ENCODE measurements around the gene ANTKMT. TPM values are rescaled to one million over a fixed set of nuclear protein-coding genes. Genes with fewer than 3 reads are reported as not detected.

ANTKMT gene
- total RNA-seq, 6 donors from 2014 or later = 38.7 to 69.7 (median 55.7) TPM

DNA sequence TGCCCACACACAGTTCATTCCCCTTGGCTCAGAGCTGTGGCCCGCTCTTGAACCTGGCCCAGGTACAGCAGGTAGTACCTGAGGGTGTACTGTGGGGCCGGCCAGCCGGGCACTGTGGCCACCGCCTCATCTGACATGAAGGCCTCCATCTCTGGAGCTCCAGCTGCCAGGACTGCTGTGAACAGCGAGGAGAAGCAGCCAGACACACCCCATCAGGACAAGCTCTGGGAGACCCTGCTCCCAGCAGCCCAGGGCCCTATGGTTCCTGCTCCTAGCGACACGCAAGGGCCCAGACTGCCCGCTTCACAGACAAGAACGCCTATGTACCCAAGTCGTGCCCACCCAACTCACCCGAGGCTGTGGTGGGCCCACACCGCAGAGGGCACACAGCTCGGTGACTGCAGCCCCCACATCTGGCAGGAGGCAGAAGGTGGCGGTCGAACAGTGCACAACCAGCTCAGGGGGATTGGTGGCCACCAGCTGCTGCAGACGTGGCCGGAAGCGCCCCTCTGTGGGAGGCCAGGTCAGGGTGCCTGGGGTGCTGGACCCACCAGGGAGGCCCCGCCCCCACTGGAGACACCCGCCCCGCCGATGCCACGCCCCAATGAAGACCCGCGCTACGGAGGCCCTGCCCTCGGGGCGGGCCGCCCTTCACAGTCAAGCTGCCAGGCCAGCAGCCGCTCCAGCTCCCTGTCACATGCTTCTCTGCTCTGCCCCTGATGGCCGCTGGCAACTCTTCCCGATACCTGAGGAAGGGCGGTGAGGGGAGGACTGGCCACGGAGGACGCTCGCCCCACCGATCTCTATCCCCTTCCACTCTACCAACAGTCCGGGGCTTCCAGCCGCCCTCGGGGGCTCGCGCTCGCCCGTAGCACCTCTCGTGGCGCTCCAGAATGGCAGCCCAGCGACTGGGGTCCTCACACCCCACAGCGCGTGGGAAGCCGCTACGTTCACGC, 41.8 kb upstream of the ANTKMT start:
- H3K4me3 ChIP-seq = peak overlapping the region; percentile 27 to 97 (median 91)
- peak overlapping the region; percentile 61 to 94 (median 87) for H3K27ac ChIP-seq
- peaks cover 43 to 79% (median 51%) of the 10 kb centered on the region in 4 donors for H3K4me1 ChIP-seq
- WGBS, 2 donors = 0 to 50% methylated on average over 12 to 29 of the region's 52 CpGs
- TF ChIP-seq POLR2AphosphoS5 (IDR thresholded peaks at IDR 0.05) (peak in 1 of 2 donors; percentile 41), EP300 (IDR thresholded peaks at IDR 0.05) (no peak)
- H3K36me3 ChIP-seq = peaks cover 8 to 23% (median 18%) of the 10 kb centered on the region in 4 donors
- ATAC-seq (ENCODE audit: low FRiP score in 2 of 2) (peak; percentile 20 to 39), DNase-seq (peak; percentile 74 to 91)
- no peaks in the 10 kb centered on the region for H3K9me3 ChIP-seq
- H3K27me3 ChIP-seq = no peaks in the 10 kb centered on the region

DNA sequence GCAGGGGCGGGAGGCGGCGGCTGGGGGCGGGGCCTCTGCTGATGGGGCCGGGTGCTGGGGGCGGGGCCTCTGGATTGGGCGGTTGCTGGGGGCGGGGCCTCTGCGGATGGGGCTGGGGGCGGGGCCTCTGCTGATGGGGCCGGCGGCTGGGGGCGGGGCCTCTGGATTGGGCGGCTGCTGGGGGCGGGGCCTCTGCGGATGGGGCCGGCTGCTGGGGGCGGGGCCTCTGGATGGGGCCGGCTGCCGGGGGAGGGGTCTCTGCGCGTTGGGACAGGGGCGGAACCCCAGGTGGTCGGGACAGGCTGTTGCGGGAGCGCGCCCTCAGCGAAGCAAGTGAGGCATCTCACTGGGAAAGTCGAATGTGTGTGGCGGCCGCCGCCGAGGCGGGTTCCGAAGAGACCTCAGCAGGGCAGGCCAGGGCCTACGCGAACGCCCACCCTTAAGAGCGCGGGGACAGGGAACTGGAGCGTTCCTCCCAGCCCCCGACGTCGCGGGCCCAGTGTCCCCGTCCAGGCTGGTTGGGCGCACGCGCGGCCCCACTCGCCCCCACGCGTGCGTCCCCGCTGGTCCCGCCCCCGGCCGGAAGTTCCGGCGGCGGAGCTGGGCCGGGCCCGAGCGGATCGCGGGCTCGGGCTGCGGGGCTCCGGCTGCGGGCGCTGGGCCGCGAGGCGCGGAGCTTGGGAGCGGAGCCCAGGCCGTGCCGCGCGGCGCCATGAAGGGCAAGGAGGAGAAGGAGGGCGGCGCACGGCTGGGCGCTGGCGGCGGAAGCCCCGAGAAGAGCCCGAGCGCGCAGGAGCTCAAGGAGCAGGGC, 40.9 kb upstream of the ANTKMT start, which contains the start of gene STUB1:
Gene STUB1, plus strand, starts transcription at position 597 of the 811 bp plus-strand sequence. Its CDS starts 116 bp downstream, at position 713.
- WGBS, 2 donors = 0 to 1% methylated on average over 3 to 31 of the region's 91 CpGs

DNA sequence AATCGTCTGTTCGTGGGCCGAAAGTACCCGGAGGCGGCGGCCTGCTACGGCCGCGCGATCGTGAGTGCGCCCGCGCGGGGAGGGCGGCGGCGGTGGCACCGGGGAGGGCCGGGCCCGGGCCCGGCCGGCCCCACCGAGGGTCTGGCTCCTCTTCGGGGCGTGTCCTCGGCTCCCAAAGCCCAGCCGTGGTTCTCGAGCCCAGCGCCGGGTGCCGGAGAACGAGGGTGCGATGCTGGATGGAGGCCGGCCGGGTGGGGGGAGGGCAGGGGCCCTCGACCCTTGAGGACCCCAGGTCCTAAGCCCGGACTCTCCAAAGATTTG, 40.4 kb upstream of the ANTKMT start:
- ATAC-seq (ENCODE audit: low FRiP score in 2 of 2) = no peak
- Histone ChIP-seq H3K36me3 (peaks cover 8 to 21% (median 18%) of the 10 kb centered on the region in 4 donors), H3K4me3 (peak overlapping the region; percentile 65 to 97 (median 91)), H3K27me3 (no peaks in the 10 kb centered on the region), H3K4me1 (peaks cover 44 to 77% (median 53%) of the 10 kb centered on the region in 4 donors), H3K27ac (peak overlapping the region; percentile 83 to 94 (median 91)), H3K9me3 (no peaks in the 10 kb centered on the region)
- DNase-seq = no peak
- TF ChIP-seq POLR2AphosphoS5 (IDR thresholded peaks at IDR 0.05) (no peak), POLR2A (IDR thresholded peaks at IDR 0.05) (no peak), EP300 (IDR thresholded peaks at IDR 0.05) (no peak)
- TF ChIP-seq, protein P1, sequence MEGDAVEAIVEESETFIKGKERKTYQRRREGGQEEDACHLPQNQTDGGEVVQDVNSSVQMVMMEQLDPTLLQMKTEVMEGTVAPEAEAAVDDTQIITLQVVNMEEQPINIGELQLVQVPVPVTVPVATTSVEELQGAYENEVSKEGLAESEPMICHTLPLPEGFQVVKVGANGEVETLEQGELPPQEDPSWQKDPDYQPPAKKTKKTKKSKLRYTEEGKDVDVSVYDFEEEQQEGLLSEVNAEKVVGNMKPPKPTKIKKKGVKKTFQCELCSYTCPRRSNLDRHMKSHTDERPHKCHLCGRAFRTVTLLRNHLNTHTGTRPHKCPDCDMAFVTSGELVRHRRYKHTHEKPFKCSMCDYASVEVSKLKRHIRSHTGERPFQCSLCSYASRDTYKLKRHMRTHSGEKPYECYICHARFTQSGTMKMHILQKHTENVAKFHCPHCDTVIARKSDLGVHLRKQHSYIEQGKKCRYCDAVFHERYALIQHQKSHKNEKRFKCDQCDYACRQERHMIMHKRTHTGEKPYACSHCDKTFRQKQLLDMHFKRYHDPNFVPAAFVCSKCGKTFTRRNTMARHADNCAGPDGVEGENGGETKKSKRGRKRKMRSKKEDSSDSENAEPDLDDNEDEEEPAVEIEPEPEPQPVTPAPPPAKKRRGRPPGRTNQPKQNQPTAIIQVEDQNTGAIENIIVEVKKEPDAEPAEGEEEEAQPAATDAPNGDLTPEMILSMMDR (IDR thresholded peaks at IDR 0.05) = no peak
- WGBS, 2 donors = 0% methylated on average over 28 of the region's 38 CpGs; no CpG with 5 or more reads in 1 of the 2 donors

More for the DNA sequence above, 40.9 kb upstream of the ANTKMT start, which contains the start of gene STUB1:
- H3K27me3 ChIP-seq = no peaks in the 10 kb centered on the region
- peaks cover 45 to 77% (median 53%) of the 10 kb centered on the region in 4 donors for H3K4me1 ChIP-seq
- TF ChIP-seq, protein P1 (IDR thresholded peaks at IDR 0.05) = peak in 3 of 6 experiments; percentile 4 to 28 (median 20)
- TF ChIP-seq POLR2AphosphoS5 (IDR thresholded peaks at IDR 0.05) = peak in 1 of 2 donors; percentile 66
- no peak for TF ChIP-seq EP300 (IDR thresholded peaks at IDR 0.05)
- peak in 2 of 4 donors; percentile 38 to 90 for TF ChIP-seq POLR2A (IDR thresholded peaks at IDR 0.05)
- ATAC-seq (ENCODE audit: low FRiP score in 2 of 2) = peak; percentile 88 to 89
- peak; percentile 90 to 97 for DNase-seq
- H3K4me3 ChIP-seq = peak within 1 kb of the TSS; percentile 65 to 97 (median 91)
- no peaks in the 10 kb centered on the region for H3K9me3 ChIP-seq
- peak within 1 kb of the TSS; percentile 83 to 94 (median 91) for H3K27ac ChIP-seq
- peaks cover 8 to 21% (median 18%) of the 10 kb centered on the region in 4 donors for H3K36me3 ChIP-seq

DNA sequence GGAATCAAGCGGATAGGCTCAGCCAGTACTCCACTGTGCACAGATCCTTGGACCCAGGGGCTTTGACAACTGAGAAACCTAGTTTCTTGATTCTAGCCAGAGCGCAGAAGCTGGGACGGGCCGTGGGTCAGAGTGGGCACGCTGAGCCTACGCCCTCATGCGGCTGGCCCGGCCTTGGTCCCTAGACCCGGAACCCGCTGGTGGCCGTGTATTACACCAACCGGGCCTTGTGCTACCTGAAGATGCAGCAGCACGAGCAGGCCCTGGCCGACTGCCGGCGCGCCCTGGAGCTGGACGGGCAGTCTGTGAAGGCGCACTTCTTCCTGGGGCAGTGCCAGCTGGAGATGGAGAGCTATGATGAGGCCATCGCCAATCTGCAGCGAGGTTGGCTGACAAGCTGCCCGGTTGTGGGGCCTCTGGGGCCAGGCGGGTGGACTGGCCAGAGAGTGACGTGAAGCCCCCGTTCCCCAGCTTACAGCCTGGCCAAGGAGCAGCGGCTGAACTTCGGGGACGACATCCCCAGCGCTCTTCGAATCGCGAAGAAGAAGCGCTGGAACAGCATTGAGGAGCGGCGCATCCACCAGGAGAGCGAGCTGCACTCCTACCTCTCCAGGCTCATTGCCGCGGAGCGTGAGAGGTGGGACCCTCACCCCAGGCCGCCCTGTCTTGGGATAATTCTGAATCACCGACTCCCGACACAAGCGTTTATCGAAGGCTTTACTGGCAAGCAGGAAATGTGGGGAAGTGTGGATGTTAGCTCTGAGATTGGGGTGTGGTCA, 39.8 kb upstream of the ANTKMT start:
- TF ChIP-seq POLR2AphosphoS5 (IDR thresholded peaks at IDR 0.05) (no peak), EP300 (IDR thresholded peaks at IDR 0.05) (no peak), POLR2A (IDR thresholded peaks at IDR 0.05) (no peak)
- TF ChIP-seq, protein P1 (IDR thresholded peaks at IDR 0.05) = no peak
- Histone ChIP-seq H3K4me3 (peak overlapping the region; percentile 65 to 97 (median 91)), H3K27ac (peak overlapping the region; percentile 83 to 94 (median 91)), H3K4me1 (peaks cover 43 to 77% (median 51%) of the 10 kb centered on the region in 4 donors), H3K9me3 (no peaks in the 10 kb centered on the region), H3K27me3 (no peaks in the 10 kb centered on the region), H3K36me3 (peaks cover 8 to 24% (median 18%) of the 10 kb centered on the region in 4 donors)
- 54 to 68% methylated on average over 27 to 42 of the region's 44 CpGs for WGBS, 2 donors
- DNase-seq = peak; percentile 55 to 88
- ATAC-seq (ENCODE audit: low FRiP score in 2 of 2) = no peak
